HUES6 (cell line): ENCODE data around the gene ATXN1.

Experiments
- H3K27ac ChIP-seq: 2 replicates; pipeline ENCODE4 v1.7.0; 2013; ENCODE audit warnings: low read depth, mild to moderate bottlenecking, low read length, inconsistent platforms
- H3K27me3 ChIP-seq: 2 replicates; pipeline ENCODE4 v1.6.1; 2013; ENCODE audit warnings: low read length; ENCODE audit not compliant: control insufficient read depth, insufficient read depth
- H3K36me3 ChIP-seq: 2 replicates; pipeline ENCODE4 v1.6.1; 2013; ENCODE audit warnings: low read length; ENCODE audit not compliant: control insufficient read depth, insufficient read depth
- H3K4me1 ChIP-seq: 2 replicates; pipeline ENCODE4 v1.6.1; 2013; ENCODE audit warnings: low read length; ENCODE audit not compliant: control insufficient read depth, insufficient read depth
- H3K4me3 ChIP-seq: 2 replicates; pipeline ENCODE4 v1.5.1; 2013; ENCODE audit warnings: low read depth, low read length
- H3K9ac ChIP-seq: one replicate; pipeline ENCODE4 v1.6.1; 2013; ENCODE audit warnings: mild to moderate bottlenecking, low read length
- H3K9me3 ChIP-seq: 2 replicates; pipeline ENCODE4 v1.6.1; 2013; ENCODE audit warnings: low read depth, low read length; ENCODE audit not compliant: control insufficient read depth, insufficient read depth

The ATXN1 gene

GRCh38 chr6:16553531-16553930, 207.7 kb downstream of the ATXN1 start:
- Histone ChIP-seq H3K4me1 (no peaks in the 10 kb centered on the region), H3K4me3 (no peak overlapping the region), H3K9me3 (no peaks in the 10 kb centered on the region), H3K27ac (no peak overlapping the region), H3K36me3 (no peaks in the 10 kb centered on the region), H3K27me3 (no peaks in the 10 kb centered on the region), H3K9ac (no peak overlapping the region)

GRCh38 chr6:16551466-16551865, 209.8 kb downstream of the ATXN1 start:
- Histone ChIP-seq H3K9me3 (no peaks in the 10 kb centered on the region), H3K27ac (no peak overlapping the region), H3K4me3 (no peak overlapping the region), H3K36me3 (no peaks in the 10 kb centered on the region), H3K9ac (no peak overlapping the region), H3K27me3 (no peaks in the 10 kb centered on the region), H3K4me1 (no peaks in the 10 kb centered on the region)

GRCh38 chr6:16548121-16548520, 213.1 kb downstream of the ATXN1 start:
- no peaks in the 10 kb centered on the region for H3K27me3 ChIP-seq
- peaks cover 6% of the 10 kb centered on the region; the same call in 1 of the 2 replicates for H3K4me1 ChIP-seq
- no peaks in the 10 kb centered on the region for H3K36me3 ChIP-seq
- H3K9me3 ChIP-seq, result no peaks in the 10 kb centered on the region
- H3K27ac ChIP-seq, result no peak overlapping the region
- H3K4me3 ChIP-seq, result no peak overlapping the region
- H3K9ac ChIP-seq, result no peak overlapping the region

GRCh38 chr6:16547587-16547986, 213.7 kb downstream of the ATXN1 start:
- no peaks in the 10 kb centered on the region for H3K36me3 ChIP-seq
- H3K27me3 ChIP-seq, result no peaks in the 10 kb centered on the region
- no peak overlapping the region for H3K9ac ChIP-seq
- no peak overlapping the region for H3K4me3 ChIP-seq
- peaks cover 6% of the 10 kb centered on the region; the same call in 1 of the 2 replicates for H3K4me1 ChIP-seq
- no peaks in the 10 kb centered on the region for H3K9me3 ChIP-seq
- no peak overlapping the region for H3K27ac ChIP-seq

- no peaks in the 10 kb centered on the region for H3K36me3 ChIP-seq
- H3K9me3 ChIP-seq, result no peaks in the 10 kb centered on the region
- H3K27ac ChIP-seq, result no peak overlapping the region
- no peaks in the 10 kb centered on the region for H3K27me3 ChIP-seq
- no peak overlapping the region for H3K9ac ChIP-seq
- H3K4me3 ChIP-seq, result no peak overlapping the region
- H3K4me1 ChIP-seq, result peaks cover 6% of the 10 kb centered on the region; the same call in 1 of the 2 replicates
Observed at GRCh38 chr6:16546861-16547260, 214.4 kb downstream of the ATXN1 start.

- Histone ChIP-seq H3K9ac (no peak overlapping the region), H3K4me1 (peaks cover 6% of the 10 kb centered on the region; the same call in 1 of the 2 replicates), H3K36me3 (no peaks in the 10 kb centered on the region), H3K4me3 (no peak overlapping the region), H3K9me3 (no peaks in the 10 kb centered on the region), H3K27me3 (no peaks in the 10 kb centered on the region), H3K27ac (no peak overlapping the region)
Observed at GRCh38 chr6:16545382-16545781, 215.9 kb downstream of the ATXN1 start.

- H3K9ac ChIP-seq, result no peak overlapping the region
- H3K4me3 ChIP-seq, result no peak overlapping the region
- H3K36me3 ChIP-seq, result no peaks in the 10 kb centered on the region
- no peaks in the 10 kb centered on the region for H3K9me3 ChIP-seq
- H3K27ac ChIP-seq, result no peak overlapping the region
- peaks cover 6% of the 10 kb centered on the region; the same call in 1 of the 2 replicates for H3K4me1 ChIP-seq
- no peaks in the 10 kb centered on the region for H3K27me3 ChIP-seq
Observed at GRCh38 chr6:16544521-16544920, 216.7 kb downstream of the ATXN1 start.

- Histone ChIP-seq H3K9me3 (no peaks in the 10 kb centered on the region), H3K9ac (no peak overlapping the region), H3K27me3 (no peaks in the 10 kb centered on the region), H3K36me3 (no peaks in the 10 kb centered on the region), H3K27ac (no peak overlapping the region), H3K4me1 (peaks cover 6% of the 10 kb centered on the region; the same call in 1 of the 2 replicates), H3K4me3 (no peak overlapping the region)
Observed at GRCh38 chr6:16544006-16544405, 217.3 kb downstream of the ATXN1 start.

- Histone ChIP-seq H3K9me3 (no peaks in the 10 kb centered on the region), H3K9ac (no peak overlapping the region), H3K4me3 (no peak overlapping the region), H3K27me3 (no peaks in the 10 kb centered on the region), H3K4me1 (peaks cover 6% of the 10 kb centered on the region; the same call in 1 of the 2 replicates), H3K36me3 (no peaks in the 10 kb centered on the region), H3K27ac (no peak overlapping the region)
Observed at GRCh38 chr6:16543521-16543920, 217.7 kb downstream of the ATXN1 start.

GRCh38 chr6:16542070-16542469, 219.2 kb downstream of the ATXN1 start:
- no peak overlapping the region for H3K4me3 ChIP-seq
- no peak overlapping the region for H3K9ac ChIP-seq
- H3K27ac ChIP-seq, result no peak overlapping the region
- peaks cover 6% of the 10 kb centered on the region; the same call in 1 of the 2 replicates for H3K4me1 ChIP-seq
- no peaks in the 10 kb centered on the region for H3K27me3 ChIP-seq
- no peaks in the 10 kb centered on the region for H3K9me3 ChIP-seq
- no peaks in the 10 kb centered on the region for H3K36me3 ChIP-seq

GRCh38 chr6:16540804-16541752, 220.2 kb downstream of the ATXN1 start:
- H3K9ac ChIP-seq, result no peak overlapping the region

More at GRCh38 chr6:16540804-16541752, 220.2 kb downstream of the ATXN1 start:
- no peak overlapping the region for H3K27ac ChIP-seq
- no peak overlapping the region for H3K4me3 ChIP-seq
- H3K27me3 ChIP-seq, result no peaks in the 10 kb centered on the region
- H3K9me3 ChIP-seq, result no peaks in the 10 kb centered on the region
- peaks cover 6% of the 10 kb centered on the region; the same call in 1 of the 2 replicates for H3K4me1 ChIP-seq
- H3K36me3 ChIP-seq, result no peaks in the 10 kb centered on the region
